GM12892 (cell line): ENCODE data around the gene TBXA2R.
A peak's percentile ranks its signal among the peaks of the same experiment; 100 is the strongest.

Experiments used
- DNase-seq: peaks from one replicate; pipeline ENCODE4 v3.0.0; 2011; ENCODE audit not compliant: insufficient read length
- FAIRE-seq: peaks from 2 replicates; lab custom pipeline; 2011; peaks lifted over from hg19 to GRCh38; lab: Jason Lieb, UNC
- POLR2A ChIP-seq: IDR thresholded peaks from 2 replicates; pipeline ENCODE4 v1.6.1; 2011; ENCODE audit warnings: low read depth, low read length, control low read depth
- POLR2AphosphoS5 ChIP-seq: IDR thresholded peaks from 2 replicates; pipeline ENCODE4 v1.6.1; 2011; ENCODE audit warnings: low read depth, low read length, control low read depth
- TAF1 ChIP-seq: IDR thresholded peaks from 2 replicates; pipeline ENCODE4 v1.6.1; 2011; ENCODE audit warnings: low read depth, mild to moderate bottlenecking, control low read depth, low read length, borderline replicate concordance

TBXA2R gene

GRCh38 chr19:3626473-3627350, 20.0 kb upstream of the TBXA2R start, which contains the start of gene CACTIN:
TSS of gene CACTIN (minus strand) at chr19:3626790. CDS start at chr19:3626762, 28 bp downstream.
- TF ChIP-seq TAF1 = peak; percentile 72
- TF ChIP-seq POLR2AphosphoS5 = peak; percentile 90
- TF ChIP-seq POLR2A = peak; percentile 97
- peak; percentile 100 for FAIRE-seq
- DNase-seq = peak; percentile 100

- TF ChIP-seq TAF1 = no peak
- no peak for TF ChIP-seq POLR2A
- no peak for TF ChIP-seq POLR2AphosphoS5
- DNase-seq = no peak
- FAIRE-seq = no peak
Observed at GRCh38 chr19:3625996-3626472, 19.4 kb upstream of the TBXA2R start.

GRCh38 chr19:3623716-3624115, 17.0 kb upstream of the TBXA2R start:
- FAIRE-seq (no peak), DNase-seq (no peak)
- TF ChIP-seq TAF1 = no peak
- no peak for TF ChIP-seq POLR2AphosphoS5
- no peak for TF ChIP-seq POLR2A

GRCh38 chr19:3622224-3622623, 15.5 kb upstream of the TBXA2R start:
- FAIRE-seq = no peak
- TF ChIP-seq POLR2A (no peak), POLR2AphosphoS5 (no peak), TAF1 (no peak)

GRCh38 chr19:3621689-3622088, 15.0 kb upstream of the TBXA2R start:
- DNase-seq (no peak), FAIRE-seq (no peak)
- TF ChIP-seq TAF1 (no peak), POLR2AphosphoS5 (no peak), POLR2A (no peak)

More at GRCh38 chr19:3622224-3622623, 15.5 kb upstream of the TBXA2R start:
- DNase-seq = no peak

- TF ChIP-seq POLR2AphosphoS5 (no peak), POLR2A (no peak), TAF1 (no peak)
- DNase-seq = no peak
- no peak for FAIRE-seq
Observed at GRCh38 chr19:3620817-3621547, 14.3 kb upstream of the TBXA2R start.

- no peak for DNase-seq
- FAIRE-seq = no peak
Observed at GRCh38 chr19:3620145-3620816, 13.6 kb upstream of the TBXA2R start.

GRCh38 chr19:3619631-3620012, 12.9 kb upstream of the TBXA2R start:
- TF ChIP-seq TAF1 = no peak
- TF ChIP-seq POLR2A = no peak
- no peak for TF ChIP-seq POLR2AphosphoS5
- FAIRE-seq (no peak), DNase-seq (no peak)

More at GRCh38 chr19:3620145-3620816, 13.6 kb upstream of the TBXA2R start:
- TF ChIP-seq TAF1 (no peak), POLR2A (no peak), POLR2AphosphoS5 (no peak; the same call in 1 of the 2 replicates)

- DNase-seq (no peak), FAIRE-seq (peak; percentile 40)
Observed at GRCh38 chr19:3618811-3619630, 12.3 kb upstream of the TBXA2R start.

GRCh38 chr19:3618144-3618810, 11.6 kb upstream of the TBXA2R start:
- no peak for TF ChIP-seq TAF1
- TF ChIP-seq POLR2AphosphoS5 = no peak
- no peak for TF ChIP-seq POLR2A
- FAIRE-seq = peak; percentile 36
- peak; percentile 97 for DNase-seq

More at GRCh38 chr19:3618811-3619630, 12.3 kb upstream of the TBXA2R start:
- TF ChIP-seq POLR2AphosphoS5 (no peak), TAF1 (no peak), POLR2A (no peak)
